HCT116 (cell line): ENCODE data around the gene MAEA. TPM values are rescaled to one million over a fixed set of nuclear protein-coding genes. Genes with fewer than 3 reads are reported as not detected.

ENCODE experiments used
- ATAC-seq: fragments of 200-7000 bp; cut with Tn5 transposase; 2 replicates; pipeline ENCODE4 v1.9.1; 2020; ENCODE audit warnings: mild to moderate bottlenecking, moderate library complexity
- BruUV-seq: library from RNA; stranded (reverse); fragments of 400-500 nt; replicated peaks from 2 replicates; lab custom pipeline; 2021; lab: Mats Ljungman, UMichigan
- CTCF ChIA-PET: fragments of 300-600 bp; sonication (Branson Sonifier 250); formaldehyde crosslinking; loops from one replicate; lab custom pipeline; 2021; ENCODE audit warnings: antibody characterized with exemption; lab: Charles Lee
- POLR2A ChIA-PET: fragments of 300-600, 350-600 bp; sonication (Branson Sonifier 250); formaldehyde crosslinking; loops from one replicate; lab custom pipeline; 2021; ENCODE audit warnings: antibody characterized with exemption; lab: Charles Lee
- RAD21 ChIA-PET, 2 experiments: fragments of 300-600 bp; sonication (Branson Sonifier 250); formaldehyde crosslinking; loops; one replicate each; lab custom pipeline; 2023; ENCODE audit warnings: low total read pairs in 2 of 2; ENCODE audit not compliant: uncharacterized antibody in 2 of 2, unreplicated experiment in 2 of 2, low non-redundant PET in 1 of 2; lab: Charles Lee
- DNase-seq: peaks from one replicate; pipeline ENCODE4 v3.0.0-alpha.2; 2010; ENCODE audit warnings: low read depth, low spot score
- H2AFZ ChIP-seq: fragments of 200-600 bp; shearing (Covaris generic), sonication (generic); 2 replicates; pipeline ENCODE4 v1.6.1; 2017; ENCODE audit warnings: low read depth, mixed run types, mixed read lengths, antibody characterized with exemption, low read length; ENCODE audit not compliant: poor library complexity, severe bottlenecking
- H3K27ac ChIP-seq: 2 replicates; pipeline ENCODE4 v1.5.1; 2012; ENCODE audit warnings: low read depth, low read length
- H3K27me3 ChIP-seq: fragments of 200-600 bp; sonication (generic); 2 replicates; pipeline ENCODE4 v1.6.1; 2016; ENCODE audit warnings: mixed run types, low read length, mixed read lengths; ENCODE audit not compliant: insufficient read depth
- H3K36me3 ChIP-seq, 2 experiments: fragments of 200-500 bp in 1 of 2; fragments of 200-600 bp in 1 of 2; sonication (Bioruptor generic) in 1 of 2; sonication (generic) in 1 of 2; 2 replicates each; pipeline versions ENCODE4 v1.5.1 to v1.6.1; 2014 to 2016; ENCODE audit warnings: low read length in 2 of 2, inconsistent platforms in 1 of 2, mixed read lengths in 1 of 2, mixed run types in 1 of 2; ENCODE audit not compliant: insufficient read depth in 2 of 2, control insufficient read depth in 1 of 2
- H3K4me1 ChIP-seq, 2 experiments: fragments of 200-600 bp in 1 of 2; sonication (generic) in 1 of 2; 2 replicates each; pipeline versions ENCODE4 v1.5.1 to v1.6.1; 2012 to 2017; ENCODE audit warnings: low read length in 2 of 2, inconsistent platforms in 1 of 2, mild to moderate bottlenecking in 1 of 2, mixed read lengths in 1 of 2, mixed run types in 1 of 2, moderate library complexity in 1 of 2; ENCODE audit not compliant: insufficient read depth in 2 of 2, control insufficient read depth in 1 of 2
- H3K4me2 ChIP-seq: fragments of 200-600 bp; sonication (generic); 2 replicates; pipeline ENCODE4 v1.6.1; 2017; ENCODE audit warnings: mixed run types, low read length, mixed read lengths
- H3K4me3 ChIP-seq, 2 experiments: fragments of 200-600 bp in 1 of 2; sonication (generic) in 1 of 2; replicated peaks in 1 of 2; 2 replicates each; pipeline ENCODE4 v1.5.1; 2011 to 2016; ENCODE audit warnings: low read length in 2 of 2, control low read depth in 1 of 2, low read depth in 1 of 2, mild to moderate bottlenecking in 1 of 2, mixed read lengths in 1 of 2, mixed run types in 1 of 2
- H3K79me2 ChIP-seq: fragments of 200-600 bp; sonication (generic); 2 replicates; pipeline ENCODE4 v1.6.1; 2017; ENCODE audit warnings: mild to moderate bottlenecking, mixed run types, low read length, moderate library complexity, mixed read lengths; ENCODE audit not compliant: insufficient read depth
- H3K9ac ChIP-seq: fragments of 200-600 bp; sonication (generic); 2 replicates; pipeline ENCODE4 v1.6.1; 2016; ENCODE audit warnings: low read length, mixed read lengths
- H3K9me2 ChIP-seq: fragments of 200-600 bp; sonication (generic), shearing (Covaris generic); 2 replicates; pipeline ENCODE4 v1.6.1; 2017; ENCODE audit warnings: mixed run types, mild to moderate bottlenecking, moderate library complexity; ENCODE audit not compliant: insufficient read depth
- H3K9me3 ChIP-seq, 2 experiments: fragments of 200-500 bp in 1 of 2; fragments of 200-600 bp in 1 of 2; sonication (Bioruptor generic) in 1 of 2; sonication (generic) in 1 of 2; 2 replicates each; pipeline ENCODE4 v1.6.1; 2014 to 2017; ENCODE audit warnings: low read length in 2 of 2, mixed read lengths in 2 of 2, inconsistent platforms in 1 of 2, low read depth in 1 of 2, mild to moderate bottlenecking in 1 of 2, mixed run types in 1 of 2, moderate library complexity in 1 of 2; ENCODE audit not compliant: control insufficient read depth in 1 of 2, insufficient read depth in 1 of 2
- H4K20me1 ChIP-seq: fragments of 200-600 bp; sonication (generic), shearing (Covaris generic); 2 replicates; pipeline ENCODE4 v1.6.1; 2017; ENCODE audit warnings: mixed run types, mild to moderate bottlenecking, moderate library complexity; ENCODE audit not compliant: insufficient read depth
- ELF1 ChIP-seq: IDR thresholded peaks from 2 replicates; pipeline ENCODE4 v1.6.1; 2012; ENCODE audit warnings: low read depth, borderline replicate concordance
- EZH2phosphoT487 ChIP-seq: fragments of 200-600 bp; IDR thresholded peaks from 2 replicates; pipeline ENCODE4 v1.6.1; 2018; ENCODE audit warnings: antibody characterized with exemption, borderline replicate concordance
- FOSL1 ChIP-seq: IDR thresholded peaks from 2 replicates; pipeline ENCODE4 v1.6.1; 2012; ENCODE audit warnings: low read depth
- SP1 ChIP-seq: IDR thresholded peaks from 2 replicates; pipeline ENCODE4 v1.6.1; 2012; ENCODE audit warnings: low read depth
- SRF ChIP-seq: IDR thresholded peaks from 2 replicates; pipeline ENCODE4 v1.6.1; 2012; ENCODE audit warnings: low read depth
- YY1 ChIP-seq: IDR thresholded peaks from 2 replicates; pipeline ENCODE4 v1.6.1; 2011; ENCODE audit warnings: low read length, low read depth, moderate library complexity, mild to moderate bottlenecking; ENCODE audit not compliant: insufficient replicate concordance; ENCODE audit errors: extremely low read depth
- intact Hi-C: fragments of 100-400 bp; cut with micrococcal nuclease; formaldehyde crosslinking; loops from 2 replicates; pipeline ENCODE4 v1.10.0; 2022
- total RNA-seq: library from RNA; stranded (reverse); gene quantifications from one replicate; pipeline ENCODE4 v1.2.1, GENCODE V29; 2021; ENCODE audit not compliant: unreplicated experiment
- TF ChIP-seq, protein P1 (sequence below): IDR thresholded peaks from 2 replicates; pipeline ENCODE4 v1.6.1; 2012
- TF ChIP-seq, protein P2 (sequence below): IDR thresholded peaks from 2 replicates; pipeline ENCODE4 v1.6.1; 2011; ENCODE audit warnings: mild to moderate bottlenecking, low read length, moderate library complexity; ENCODE audit not compliant: insufficient replicate concordance; ENCODE audit errors: extremely low read depth

Gene MAEA
- total RNA-seq, 1 experiment from 2014 or later = 88.3 TPM

DNA sequence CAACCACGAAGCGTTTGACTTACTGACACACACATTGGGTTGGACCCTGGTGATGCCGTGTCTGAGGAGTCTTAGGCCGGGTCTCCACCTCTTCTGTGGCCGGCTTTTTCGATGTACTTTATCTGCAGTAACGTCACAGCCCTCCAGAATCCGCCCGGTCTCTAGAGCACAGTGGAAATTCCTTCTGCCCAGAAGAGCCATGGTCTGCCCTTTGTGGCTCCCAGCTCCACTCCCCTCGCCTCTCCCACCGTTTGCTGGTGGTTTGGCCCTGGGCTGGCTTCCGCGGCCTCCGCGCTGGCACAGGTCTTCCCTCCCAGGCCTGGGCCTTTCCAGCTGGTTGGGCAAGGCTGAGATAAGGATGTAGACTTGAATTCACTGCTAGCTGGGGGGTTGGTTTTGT is 4.3 kb downstream of the MAEA start (continued):
- TF ChIP-seq SRF (no peak), YY1 (no peak), FOSL1 (no peak), ELF1 (no peak)
- TF ChIP-seq, protein P1, sequence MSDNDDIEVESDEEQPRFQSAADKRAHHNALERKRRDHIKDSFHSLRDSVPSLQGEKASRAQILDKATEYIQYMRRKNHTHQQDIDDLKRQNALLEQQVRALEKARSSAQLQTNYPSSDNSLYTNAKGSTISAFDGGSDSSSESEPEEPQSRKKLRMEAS = no peak
- TF ChIP-seq, protein P2, sequence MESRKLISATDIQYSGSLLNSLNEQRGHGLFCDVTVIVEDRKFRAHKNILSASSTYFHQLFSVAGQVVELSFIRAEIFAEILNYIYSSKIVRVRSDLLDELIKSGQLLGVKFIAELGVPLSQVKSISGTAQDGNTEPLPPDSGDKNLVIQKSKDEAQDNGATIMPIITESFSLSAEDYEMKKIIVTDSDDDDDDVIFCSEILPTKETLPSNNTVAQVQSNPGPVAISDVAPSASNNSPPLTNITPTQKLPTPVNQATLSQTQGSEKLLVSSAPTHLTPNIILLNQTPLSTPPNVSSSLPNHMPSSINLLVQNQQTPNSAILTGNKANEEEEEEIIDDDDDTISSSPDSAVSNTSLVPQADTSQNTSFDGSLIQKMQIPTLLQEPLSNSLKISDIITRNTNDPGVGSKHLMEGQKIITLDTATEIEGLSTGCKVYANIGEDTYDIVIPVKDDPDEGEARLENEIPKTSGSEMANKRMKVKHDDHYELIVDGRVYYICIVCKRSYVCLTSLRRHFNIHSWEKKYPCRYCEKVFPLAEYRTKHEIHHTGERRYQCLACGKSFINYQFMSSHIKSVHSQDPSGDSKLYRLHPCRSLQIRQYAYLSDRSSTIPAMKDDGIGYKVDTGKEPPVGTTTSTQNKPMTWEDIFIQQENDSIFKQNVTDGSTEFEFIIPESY = no peak
- TF ChIP-seq, all 23 proteins: peak for 0

DNA sequence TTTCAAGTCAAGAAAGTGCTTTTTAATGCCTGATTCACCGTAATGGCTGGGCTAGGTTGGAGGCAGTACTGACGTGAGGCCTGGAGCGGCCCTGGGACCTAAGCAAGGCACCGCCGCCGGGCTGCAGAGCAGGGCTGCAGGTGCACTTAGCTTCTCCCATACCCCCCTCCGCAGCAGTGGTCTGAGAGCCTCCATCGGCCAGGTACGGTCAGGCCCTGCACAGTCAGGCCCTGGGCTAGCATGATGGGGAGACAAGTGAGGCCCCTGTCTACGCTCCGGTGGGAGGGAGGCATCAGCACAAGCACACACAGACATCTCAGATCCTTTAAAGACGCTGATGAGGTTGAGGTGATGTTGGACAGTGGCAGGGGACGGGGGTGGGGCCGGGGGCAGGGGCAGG is 4.7 kb downstream of the MAEA start:
- CTCF ChIA-PET = no interaction called here
- RAD21 ChIA-PET = no interaction called here
- no peak overlapping the region for H3K27ac ChIP-seq
- H3K9ac ChIP-seq = no peak overlapping the region
- TF ChIP-seq EZH2phosphoT487 (no peak), SP1 (no peak)
- TF ChIP-seq, protein P2 = no peak
- H3K9me3 ChIP-seq = no peaks in the 10 kb centered on the region
- POLR2A ChIA-PET = interaction anchor here (0.6 kb wide), 1 partner anchor 51 kb away, joined by 5 read pairs; no protein-coding TSS in a partner anchor
- peaks cover 3 to 8% of the 10 kb centered on the region in 2 experiments; a peak in 2 of 4 replicates for H3K36me3 ChIP-seq
- H3K4me3 ChIP-seq = no peak overlapping the region
- no peak overlapping the region for H3K4me2 ChIP-seq
- DNase-seq (no peak), ATAC-seq (no peak)
- no peaks in the 10 kb centered on the region for H3K27me3 ChIP-seq
- no peak overlapping the region for H2AFZ ChIP-seq
- no TSS peak for BruUV-seq
- no peaks in the 10 kb centered on the region for H3K9me2 ChIP-seq
- peaks cover 93% of the 10 kb centered on the region for H3K79me2 ChIP-seq
- intact Hi-C loops = no loop called here
- no peaks in the 10 kb centered on the region for H4K20me1 ChIP-seq
- H3K4me1 ChIP-seq = peaks cover 11 to 20% of the 10 kb centered on the region in 2 experiments
